Diencephalon (tissue), 1 donor: ENCODE data around the gene SMYD1. TPM values are rescaled to one million over a fixed set of nuclear protein-coding genes. Genes with fewer than 3 reads are reported as not detected.

Source experiments
- small RNA-seq: library from RNA; depleted of rRNA; stranded (forward); fragments of <200 nt; gene quantifications from one replicate; pipeline ENCODE3, GENCODE V24; 2014
- total RNA-seq: library from RNA; depleted of rRNA; stranded (reverse); fragments of >200 nt; gene quantifications from one replicate; pipeline ENCODE4 v1.2.3, GENCODE V29; 2014

SMYD1 gene
- not detected for total RNA-seq

GRCh38 chr2:88067598-88067997 lies at the start of gene SMYD1:
SMYD1 (plus strand) TSS chr2:88067825; CDS start chr2:88067865, 40 bp downstream.

GRCh38 chr2:88055371-88056128 lies 12.1 kb upstream of the SMYD1 start, which contains the start of gene KRCC1:
KRCC1 (minus strand) TSS chr2:88055783; CDS start chr2:88028563, 27,220 bp downstream.

DNA sequence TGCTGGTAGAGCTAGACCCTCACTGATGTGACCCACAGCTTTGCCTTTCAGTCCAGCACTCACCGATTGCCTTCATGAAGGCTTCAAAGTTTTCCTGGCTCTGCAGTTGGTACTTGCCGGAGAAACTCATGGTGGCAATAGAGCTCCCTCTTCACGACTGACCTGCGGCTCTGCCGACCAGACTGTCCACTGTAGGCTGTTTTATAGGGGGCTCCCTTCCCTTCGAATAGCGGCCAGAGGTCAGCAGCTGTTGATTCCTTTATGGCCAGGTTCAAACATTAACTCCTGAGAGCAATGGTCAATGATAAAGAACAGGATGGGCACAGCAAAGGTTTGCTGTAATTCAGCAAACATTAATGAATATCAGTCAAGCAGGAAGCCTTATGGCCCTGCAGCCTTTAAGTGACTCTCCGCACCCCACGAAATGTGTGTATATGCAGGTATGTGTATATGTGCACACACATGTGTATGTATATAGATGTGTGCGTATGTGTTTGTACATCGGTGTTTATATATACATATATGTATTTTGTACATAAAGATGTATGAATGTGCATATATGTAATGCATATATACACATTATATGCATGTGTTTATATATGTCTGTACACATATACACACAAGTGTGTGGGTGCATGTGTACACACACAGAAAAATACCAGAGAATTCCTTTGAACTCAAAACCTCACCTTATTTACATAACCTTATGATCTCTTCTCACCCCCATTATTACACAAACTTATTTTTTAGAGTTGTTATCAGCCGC lies 60.4 kb downstream of the SMYD1 start, which contains the start of gene FABP1:
Gene FABP1 (minus strand): TSS at position 175 of the 766 bp plus-strand sequence. CDS start 45 bp downstream, at position 130.

Small RNA genes within 50 kb of the gene (small RNA-seq; reads per million reads assigned to genes)
- not detected for gene MIR4780

Other genes starting within 250 kb of the SMYD1 start
- 3.0 TPM for gene RGPD2, start 242.0 kb upstream of the SMYD1 start, total RNA-seq
- gene RNU2-63P, start 51.3 kb upstream of the SMYD1 start, total RNA-seq, result not detected
- 16.4 TPM for gene KRCC1, start 12.0 kb upstream of the SMYD1 start, total RNA-seq
- gene FABP1, start 60.2 kb downstream of the SMYD1 start, total RNA-seq, result not detected
- gene THNSL2, start 102.5 kb downstream of the SMYD1 start, total RNA-seq, result 4.4 TPM